T-helper 1 cell treated with Interleukin-12 subunit alpha and Interleukin-12 subunit beta and Interleukin-4 antibody, amounts not matched to agents 30 μg/mL and 1 μg/mL, for 36 hours (primary cell): Measurements from ENCODE around the gene ZNF774.
A peak's percentile ranks its signal among the peaks of the same experiment; 100 is the strongest.
"Not testable (repeated sequence)": the region's sequence is repeated elsewhere in the genome, so short reads cannot be mapped to it uniquely, and the experiment has no call there.

Experiments
- H3K27ac Mint-ChIP-seq: one replicate; pipeline ENCODE4 v1.8.0; 2021; ENCODE audit warnings: mild to moderate bottlenecking, mixed read lengths
- H3K27me3 Mint-ChIP-seq: one replicate; pipeline ENCODE4 v1.8.0; 2021; ENCODE audit warnings: low read depth, mixed read lengths
- H3K36me3 Mint-ChIP-seq: one replicate; pipeline ENCODE4 v1.8.0; 2021; ENCODE audit warnings: low read depth, mixed read lengths
- H3K4me1 Mint-ChIP-seq: one replicate; pipeline ENCODE4 v1.8.0; 2021; ENCODE audit warnings: low read depth, mixed read lengths
- H3K4me3 Mint-ChIP-seq: one replicate; pipeline ENCODE4 v1.8.0; 2021; ENCODE audit warnings: mild to moderate bottlenecking, moderate library complexity, mixed read lengths
- H3K9me3 Mint-ChIP-seq: one replicate; pipeline ENCODE4 v1.8.0; 2021; ENCODE audit warnings: mixed read lengths

The ZNF774 gene

GRCh38 chr15:90408657-90409056 lies 56.6 kb downstream of the ZNF774 start:
- H3K27me3 Mint-ChIP-seq: no peaks in the 10 kb centered on the region
- H3K36me3 Mint-ChIP-seq: peaks cover 31% of the 10 kb centered on the region
- peaks cover 3% of the 10 kb centered on the region for H3K9me3 Mint-ChIP-seq
- peaks cover 60% of the 10 kb centered on the region for H3K4me1 Mint-ChIP-seq
- H3K4me3 Mint-ChIP-seq: no peak overlapping the region
- H3K27ac Mint-ChIP-seq: peak overlapping the region; percentile 45

GRCh38 chr15:90409587-90409986 lies 57.5 kb downstream of the ZNF774 start:
- Mint-ChIP-seq H3K4me1 (peaks cover 62% of the 10 kb centered on the region), H3K36me3 (peaks cover 30% of the 10 kb centered on the region), H3K4me3 (peak overlapping the region; percentile 22), H3K27ac (peak overlapping the region; percentile 15)
- H3K27me3 Mint-ChIP-seq, H3K9me3 Mint-ChIP-seq: not testable (repeated sequence)

- H3K9me3 Mint-ChIP-seq, H3K27me3 Mint-ChIP-seq, H3K4me3 Mint-ChIP-seq, H3K27ac Mint-ChIP-seq: not testable (repeated sequence)
- peaks cover 64% of the 10 kb centered on the region for H3K4me1 Mint-ChIP-seq
- peaks cover 32% of the 10 kb centered on the region for H3K36me3 Mint-ChIP-seq
Observed at GRCh38 chr15:90410316-90410715, 58.2 kb downstream of the ZNF774 start.

GRCh38 chr15:90411176-90411575 lies 59.1 kb downstream of the ZNF774 start:
- H3K4me1 Mint-ChIP-seq: peaks cover 64% of the 10 kb centered on the region
- H3K27ac Mint-ChIP-seq: no peak overlapping the region
- peaks cover 3% of the 10 kb centered on the region for H3K9me3 Mint-ChIP-seq
- peaks cover 35% of the 10 kb centered on the region for H3K36me3 Mint-ChIP-seq
- no peaks in the 10 kb centered on the region for H3K27me3 Mint-ChIP-seq
- H3K4me3 Mint-ChIP-seq: no peak overlapping the region
